Measurements from ENCODE around the gene MGAT4C. TPM values are rescaled to one million over a fixed set of nuclear protein-coding genes. Genes with fewer than 3 reads are reported as not detected.
"Not testable (repeated sequence)": the region's sequence is repeated elsewhere in the genome, so short reads cannot be mapped to it uniquely, and the experiment has no call there.

Gene MGAT4C
- total RNA-seq = under 1 TPM in 5 of 6 donors, not detected in 1; under 0.01 to 0.43 (median 0.20) TPM

DNA sequence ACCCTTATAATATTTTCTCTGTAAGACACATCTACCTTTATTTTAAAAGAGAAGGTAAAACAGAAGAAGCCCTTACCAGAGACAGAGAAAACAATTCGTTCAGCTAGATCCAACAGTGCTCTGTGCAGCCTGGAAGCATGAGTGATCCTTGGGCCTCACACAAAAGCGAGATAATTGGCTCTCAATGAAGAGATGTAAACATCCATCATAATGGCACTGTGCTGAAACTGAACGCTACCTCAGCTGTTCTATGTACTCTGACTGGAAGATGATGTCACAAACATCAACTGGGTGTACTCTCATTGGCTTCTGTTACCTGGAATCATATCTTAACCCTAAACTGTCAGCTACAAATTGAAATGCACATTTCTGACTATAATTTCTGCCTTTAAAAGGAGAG is at the start of gene MGAT4C:
Gene MGAT4C, minus strand, starts transcription at position 229 of the 400 bp plus-strand sequence.
- H3K4me3 ChIP-seq = no peak within 1 kb of the TSS
- no peaks in the 10 kb centered on the region for H3K27me3 ChIP-seq
- no peak within 1 kb of the TSS for H3K27ac ChIP-seq
- ATAC-seq (ENCODE audit: low FRiP score in 2 of 2) = no peak
- H3K36me3 ChIP-seq = no peaks in the 10 kb centered on the region
- no peaks in the 10 kb centered on the region for H3K9me3 ChIP-seq
- H3K4me1 ChIP-seq = no peaks in the 10 kb centered on the region
- WGBS, 2 donors = 30% methylated on average over 3 of the region's 3 CpGs
- TF ChIP-seq, protein P1, sequence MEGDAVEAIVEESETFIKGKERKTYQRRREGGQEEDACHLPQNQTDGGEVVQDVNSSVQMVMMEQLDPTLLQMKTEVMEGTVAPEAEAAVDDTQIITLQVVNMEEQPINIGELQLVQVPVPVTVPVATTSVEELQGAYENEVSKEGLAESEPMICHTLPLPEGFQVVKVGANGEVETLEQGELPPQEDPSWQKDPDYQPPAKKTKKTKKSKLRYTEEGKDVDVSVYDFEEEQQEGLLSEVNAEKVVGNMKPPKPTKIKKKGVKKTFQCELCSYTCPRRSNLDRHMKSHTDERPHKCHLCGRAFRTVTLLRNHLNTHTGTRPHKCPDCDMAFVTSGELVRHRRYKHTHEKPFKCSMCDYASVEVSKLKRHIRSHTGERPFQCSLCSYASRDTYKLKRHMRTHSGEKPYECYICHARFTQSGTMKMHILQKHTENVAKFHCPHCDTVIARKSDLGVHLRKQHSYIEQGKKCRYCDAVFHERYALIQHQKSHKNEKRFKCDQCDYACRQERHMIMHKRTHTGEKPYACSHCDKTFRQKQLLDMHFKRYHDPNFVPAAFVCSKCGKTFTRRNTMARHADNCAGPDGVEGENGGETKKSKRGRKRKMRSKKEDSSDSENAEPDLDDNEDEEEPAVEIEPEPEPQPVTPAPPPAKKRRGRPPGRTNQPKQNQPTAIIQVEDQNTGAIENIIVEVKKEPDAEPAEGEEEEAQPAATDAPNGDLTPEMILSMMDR (IDR thresholded peaks at IDR 0.05) = no peak
- TF ChIP-seq POLR2AphosphoS5 (IDR thresholded peaks at IDR 0.05) (no peak), POLR2A (IDR thresholded peaks at IDR 0.05) (no peak), EP300 (IDR thresholded peaks at IDR 0.05) (no peak)
- DNase-seq = no peak

DNA sequence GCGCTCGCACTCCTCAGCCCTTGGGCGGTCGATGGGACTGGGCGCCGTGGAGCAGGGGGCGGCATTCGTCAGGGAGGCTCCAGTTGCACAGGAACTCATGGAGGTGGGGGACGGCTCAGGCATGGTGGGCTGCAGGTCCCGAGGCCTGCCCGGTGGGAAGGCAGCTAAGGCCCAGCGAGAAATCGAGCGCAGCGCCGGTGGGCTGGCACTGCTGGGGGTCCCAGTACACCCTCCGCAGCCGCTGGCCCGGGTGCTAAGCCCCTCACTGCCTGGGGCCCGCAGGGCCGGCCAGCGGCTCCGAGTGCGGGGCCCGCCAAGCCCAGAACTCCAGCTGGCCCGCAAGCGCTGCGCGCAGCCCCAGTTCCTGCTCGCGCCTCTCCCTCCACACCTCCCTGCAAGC is 40.2 kb upstream of the MGAT4C start:
- WGBS, 2 donors = 93% methylated on average over 14 of the region's 31 CpGs; no CpG with 5 or more reads in 1 of the 2 donors
- H3K27me3 ChIP-seq; H3K36me3 ChIP-seq; H3K9me3 ChIP-seq; H3K4me1 ChIP-seq; ATAC-seq (ENCODE audit: low FRiP score in 2 of 2); H3K4me3 ChIP-seq; H3K27ac ChIP-seq: not testable (repeated sequence)
- peak in 1 of 2 donors; percentile 70 for DNase-seq

DNA sequence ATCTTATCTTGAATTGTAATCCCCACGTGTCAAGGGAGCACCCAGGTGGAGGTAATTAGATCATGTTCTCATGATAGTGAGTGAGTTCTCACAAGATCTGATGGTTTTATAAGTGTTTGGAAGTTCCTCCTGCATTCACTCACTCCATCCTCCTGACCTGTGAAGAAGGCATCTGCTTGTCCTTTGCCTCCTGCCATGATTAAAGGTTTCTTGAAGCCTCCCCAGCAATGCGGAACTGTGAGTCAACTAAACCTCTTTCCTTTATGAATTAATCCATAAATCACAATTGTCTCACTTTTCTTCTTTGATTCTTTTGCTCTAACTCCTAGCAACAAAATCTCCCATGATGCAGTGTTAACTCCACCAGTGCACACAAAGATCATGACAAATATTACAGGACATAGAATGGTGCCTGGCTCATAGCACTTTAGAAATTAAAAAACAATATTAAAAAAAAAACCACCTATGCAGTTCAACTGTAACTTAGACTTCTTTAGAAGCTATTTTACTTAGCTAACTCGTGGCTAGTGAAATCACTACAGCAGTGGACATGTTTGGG is 37.6 kb upstream of the MGAT4C start:
- H3K27ac ChIP-seq = no peak overlapping the region
- no peaks in the 10 kb centered on the region for H3K36me3 ChIP-seq
- ATAC-seq (ENCODE audit: low FRiP score in 2 of 2) = no peak
- H3K9me3 ChIP-seq = no peaks in the 10 kb centered on the region
- H3K4me1 ChIP-seq = no peaks in the 10 kb centered on the region
- no peak overlapping the region for H3K4me3 ChIP-seq
- TF ChIP-seq POLR2AphosphoS5 (IDR thresholded peaks at IDR 0.05) (no peak), EP300 (IDR thresholded peaks at IDR 0.05) (no peak), POLR2A (IDR thresholded peaks at IDR 0.05) (no peak)
- TF ChIP-seq, protein P1 (IDR thresholded peaks at IDR 0.05) = no peak
- no peaks in the 10 kb centered on the region for H3K27me3 ChIP-seq
- no peak for DNase-seq
- 64 to 65% methylated on average over 3 of the region's 3 CpGs for WGBS, 2 donors

DNA sequence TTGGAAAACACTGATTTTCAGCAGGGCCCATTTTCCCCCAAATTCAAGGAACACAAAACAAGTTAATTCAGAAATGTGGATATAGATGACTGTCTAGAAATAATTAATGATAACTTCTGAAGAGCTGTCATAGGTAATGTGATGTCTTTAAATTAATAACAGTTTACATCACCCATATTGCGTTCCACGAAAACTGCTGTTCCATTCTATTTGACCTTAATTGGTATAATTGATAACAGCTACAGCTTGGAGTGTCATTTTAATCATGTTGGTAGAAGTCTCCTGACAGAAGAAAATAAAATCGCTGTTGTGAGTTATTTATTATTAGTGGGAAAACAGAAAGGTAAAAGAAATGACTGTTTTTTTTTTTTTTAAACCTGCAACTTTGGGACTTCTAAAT is 36.3 kb upstream of the MGAT4C start:
- Histone ChIP-seq H3K27ac (no peak overlapping the region), H3K4me1 (no peaks in the 10 kb centered on the region), H3K9me3 (no peaks in the 10 kb centered on the region), H3K27me3 (no peaks in the 10 kb centered on the region), H3K36me3 (no peaks in the 10 kb centered on the region), H3K4me3 (no peak overlapping the region)
- ATAC-seq (ENCODE audit: low FRiP score in 2 of 2) = no peak
- 55 to 76% methylated on average over 3 of the region's 3 CpGs for WGBS, 2 donors
- DNase-seq = no peak
- TF ChIP-seq, protein P1 (IDR thresholded peaks at IDR 0.05) = no peak
- TF ChIP-seq POLR2A (IDR thresholded peaks at IDR 0.05) (no peak), POLR2AphosphoS5 (IDR thresholded peaks at IDR 0.05) (no peak), EP300 (IDR thresholded peaks at IDR 0.05) (no peak)

DNA sequence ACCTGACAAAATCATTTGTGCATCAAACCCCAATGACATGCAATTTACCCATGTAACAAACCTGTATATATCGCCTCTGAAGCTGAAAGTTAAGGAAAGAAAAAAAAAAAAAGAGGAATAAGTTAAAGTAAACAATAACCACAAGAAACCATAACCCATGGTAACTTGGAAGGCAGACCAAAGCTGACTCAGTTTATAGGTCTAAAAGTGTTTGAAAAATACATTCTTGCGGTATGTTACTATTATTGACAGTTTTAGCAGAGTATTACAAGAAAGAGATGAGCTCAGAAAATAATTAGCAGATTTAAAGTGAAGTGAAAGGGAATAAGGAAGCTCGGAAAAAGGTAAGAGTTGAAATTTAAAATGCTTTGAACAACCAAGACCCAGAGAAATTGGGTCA is 34.4 kb upstream of the MGAT4C start:
- no peaks in the 10 kb centered on the region for H3K4me1 ChIP-seq
- H3K4me3 ChIP-seq = no peak overlapping the region

More for the DNA sequence above, 34.4 kb upstream of the MGAT4C start:
- H3K27ac ChIP-seq = no peak overlapping the region
- 77 to 87% methylated on average over 3 of the region's 3 CpGs for WGBS, 2 donors
- no peaks in the 10 kb centered on the region for H3K27me3 ChIP-seq
- H3K9me3 ChIP-seq = no peaks in the 10 kb centered on the region
- DNase-seq = no peak
- H3K36me3 ChIP-seq = no peaks in the 10 kb centered on the region
- ATAC-seq (ENCODE audit: low FRiP score in 2 of 2) = no peak
- TF ChIP-seq, protein P1 (IDR thresholded peaks at IDR 0.05) = no peak
- TF ChIP-seq POLR2AphosphoS5 (IDR thresholded peaks at IDR 0.05) (no peak), EP300 (IDR thresholded peaks at IDR 0.05) (no peak), POLR2A (IDR thresholded peaks at IDR 0.05) (no peak)

All from upper lobe of left lung (tissue), 6 donors.